ENCODE results near the gene TMCC1. TPM values are rescaled to one million over a fixed set of nuclear protein-coding genes. Genes with fewer than 3 reads are reported as not detected.
"Not testable (repeated sequence)": the region's sequence is repeated elsewhere in the genome, so short reads cannot be mapped to it uniquely, and the experiment has no call there.

TMCC1 gene
- total and polyA plus RNA-seq, 7 donors, result 12.4 to 55.0 (median 38.1) TPM

- H3K4me1 ChIP-seq, result peaks cover 53% of the 10 kb centered on the region
- no peaks in the 10 kb centered on the region for H3K9me3 ChIP-seq
- 55 to 85% (median 56%) methylated on average over 3 of the region's 3 CpGs for WGBS, 3 donors
- H3K27me3 ChIP-seq (ENCODE audit: insufficient read depth in 3 of 3, low read length in 2 of 3), result no peaks in the 10 kb centered on the region
- intact Hi-C loops (cut with DNase I), result no loop called here
- H3K4me3 ChIP-seq, result no peak overlapping the region
- H3K36me3 ChIP-seq (ENCODE audit: insufficient read depth in 1 of 2, low read depth in 1 of 2), result no peaks in the 10 kb centered on the region
- ATAC-seq (no peak), DNase-seq (no peak)
- no peak for TF ChIP-seq CTCF (IDR thresholded peaks at IDR 0.05)
- H3K27ac ChIP-seq, result peak overlapping the region; percentile 81
These were observed 209.2 kb downstream of the TMCC1 start for GRCh38 chr3:129684270-129684669.

- WGBS, 3 donors, result 65 to 84% (median 66%) methylated on average over 2 of the region's 2 CpGs
- ATAC-seq (no peak), DNase-seq (no peak)
- H3K27me3 ChIP-seq (ENCODE audit: insufficient read depth in 3 of 3, low read length in 2 of 3), result no peaks in the 10 kb centered on the region
- no peak overlapping the region for H3K4me3 ChIP-seq
- peak overlapping the region; percentile 81 for H3K27ac ChIP-seq
- peaks cover 44% of the 10 kb centered on the region for H3K4me1 ChIP-seq
- TF ChIP-seq CTCF (IDR thresholded peaks at IDR 0.05), result no peak
- intact Hi-C loops (cut with DNase I), result no loop called here
- H3K36me3 ChIP-seq (ENCODE audit: insufficient read depth in 1 of 2, low read depth in 1 of 2), result no peaks in the 10 kb centered on the region
- H3K9me3 ChIP-seq, result no peaks in the 10 kb centered on the region
These were observed 210.3 kb downstream of the TMCC1 start for GRCh38 chr3:129683201-129683600.

GRCh38 chr3:129676985-129677384 is 216.5 kb downstream of the TMCC1 start:
- DNase-seq (peak; percentile 27 to 69), ATAC-seq (peak; percentile 82 to 92 (median 88))
- Histone ChIP-seq H3K36me3 (ENCODE audit: insufficient read depth in 1 of 2, low read depth in 1 of 2) (no peaks in the 10 kb centered on the region), H3K27ac (peak overlapping the region; percentile 83), H3K4me3 (no peak overlapping the region), H3K4me1 (peaks cover 49% of the 10 kb centered on the region), H3K9me3 (no peaks in the 10 kb centered on the region), H3K27me3 (ENCODE audit: insufficient read depth in 3 of 3, low read length in 2 of 3) (no peaks in the 10 kb centered on the region)
- TF ChIP-seq CTCF (IDR thresholded peaks at IDR 0.05), result no peak
- WGBS, 3 donors, result 28 to 52% (median 35%) methylated on average over 5 of the region's 5 CpGs
- intact Hi-C loops (cut with DNase I), result no loop called here

DNA sequence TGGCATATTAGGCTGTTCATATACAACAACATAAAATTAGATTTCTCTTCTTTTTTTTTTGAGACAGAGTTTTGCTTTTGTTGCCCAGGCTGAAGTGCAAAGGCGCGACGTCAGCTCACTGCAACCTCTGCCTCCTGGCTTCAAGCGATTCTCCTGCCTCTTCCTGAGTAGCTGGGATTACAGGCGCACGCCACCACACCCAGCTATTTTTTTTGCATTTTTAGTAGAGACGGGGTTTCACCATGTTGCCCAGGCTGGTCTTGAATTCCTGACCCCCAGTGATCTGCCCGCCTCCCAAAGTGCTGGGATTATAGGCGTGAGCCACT is 218.8 kb downstream of the TMCC1 start:
- peaks cover 60% of the 10 kb centered on the region for H3K4me1 ChIP-seq
- WGBS, 3 donors, result 79 to 94% (median 84%) methylated on average over 9 of the region's 9 CpGs
- peak overlapping the region; percentile 68 for H3K27ac ChIP-seq

GRCh38 chr3:129673897-129674797 is 219.4 kb downstream of the TMCC1 start:
- DNase-seq, result no peak
- no peak overlapping the region for H3K4me3 ChIP-seq
- peak overlapping the region; percentile 68 for H3K27ac ChIP-seq
- peaks cover 2 to 20% of the 10 kb centered on the region in 2 donors for H3K36me3 ChIP-seq (ENCODE audit: insufficient read depth in 1 of 2, low read depth in 1 of 2)
- no peak for TF ChIP-seq CTCF (IDR thresholded peaks at IDR 0.05)
- H3K9me3 ChIP-seq, result no peaks in the 10 kb centered on the region
- 58 to 73% (median 59%) methylated on average over 5 of the region's 5 CpGs for WGBS, 3 donors
- intact Hi-C loops (cut with DNase I), result no loop called here
- H3K4me1 ChIP-seq, result peaks cover 63% of the 10 kb centered on the region
- ATAC-seq, result no peak
- H3K27me3 ChIP-seq (ENCODE audit: insufficient read depth in 3 of 3, low read length in 2 of 3), result no peaks in the 10 kb centered on the region

More for the DNA sequence above, 218.8 kb downstream of the TMCC1 start:
- H3K36me3 ChIP-seq (ENCODE audit: insufficient read depth in 1 of 2, low read depth in 1 of 2), result peaks cover 2 to 14% of the 10 kb centered on the region in 2 donors
- DNase-seq; H3K4me3 ChIP-seq; ATAC-seq; H3K9me3 ChIP-seq; H3K27me3 ChIP-seq (ENCODE audit: insufficient read depth in 3 of 3, low read length in 2 of 3); intact Hi-C loops (cut with DNase I): not testable (repeated sequence)

Measured in psoas muscle (tissue), 8 donors.